NCI-H510A (cell line): Measurements from ENCODE around the gene CCL19.

Experiments used
- DNase-seq: peaks from one replicate; lab custom pipeline; 2025; lab: John Stamatoyannopoulos, UW

CCL19 gene

DNA sequence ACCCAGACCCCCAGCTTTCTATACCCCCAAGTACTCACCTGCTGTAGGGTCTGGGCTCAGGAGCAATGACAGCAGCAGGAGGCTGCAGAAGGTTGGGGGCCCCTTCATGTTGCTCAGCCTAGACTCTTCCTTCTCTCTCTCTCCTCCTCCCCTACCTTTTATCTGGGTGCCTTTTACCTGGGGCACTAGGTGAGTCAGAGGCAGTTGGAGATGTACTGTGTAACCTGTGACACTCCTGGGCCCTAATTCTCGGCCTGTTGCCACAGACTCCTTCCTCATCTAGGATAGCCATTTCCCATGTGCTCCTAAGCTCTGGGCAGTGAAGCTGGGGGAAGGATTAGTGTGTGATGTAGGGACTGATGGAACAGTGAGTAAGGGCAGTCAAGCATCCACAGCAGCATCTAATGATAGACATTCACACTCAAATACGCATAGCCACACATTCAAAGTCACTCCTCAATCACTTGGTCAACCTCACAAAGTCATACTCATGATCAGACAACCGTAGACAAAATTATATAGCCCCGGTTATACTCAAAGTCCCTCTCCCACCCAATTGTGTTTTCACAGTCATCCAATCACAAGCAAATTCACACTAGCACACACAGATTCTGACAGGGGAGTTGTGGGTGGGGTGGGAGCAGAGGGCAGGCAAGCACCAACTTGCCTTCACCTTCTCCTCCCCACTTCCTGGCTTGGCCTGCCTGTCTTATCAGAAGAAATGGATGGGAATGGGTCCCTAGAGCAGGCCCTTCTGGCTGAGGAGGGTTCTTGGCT is 28.4 kb downstream of the CCL19 start, which contains the start of gene CCL27:
TSS of gene CCL27 (minus strand) at position 132 of the 777 bp plus-strand sequence. CDS start at position 108, 24 bp downstream.
- DNase-seq = no peak

DNA sequence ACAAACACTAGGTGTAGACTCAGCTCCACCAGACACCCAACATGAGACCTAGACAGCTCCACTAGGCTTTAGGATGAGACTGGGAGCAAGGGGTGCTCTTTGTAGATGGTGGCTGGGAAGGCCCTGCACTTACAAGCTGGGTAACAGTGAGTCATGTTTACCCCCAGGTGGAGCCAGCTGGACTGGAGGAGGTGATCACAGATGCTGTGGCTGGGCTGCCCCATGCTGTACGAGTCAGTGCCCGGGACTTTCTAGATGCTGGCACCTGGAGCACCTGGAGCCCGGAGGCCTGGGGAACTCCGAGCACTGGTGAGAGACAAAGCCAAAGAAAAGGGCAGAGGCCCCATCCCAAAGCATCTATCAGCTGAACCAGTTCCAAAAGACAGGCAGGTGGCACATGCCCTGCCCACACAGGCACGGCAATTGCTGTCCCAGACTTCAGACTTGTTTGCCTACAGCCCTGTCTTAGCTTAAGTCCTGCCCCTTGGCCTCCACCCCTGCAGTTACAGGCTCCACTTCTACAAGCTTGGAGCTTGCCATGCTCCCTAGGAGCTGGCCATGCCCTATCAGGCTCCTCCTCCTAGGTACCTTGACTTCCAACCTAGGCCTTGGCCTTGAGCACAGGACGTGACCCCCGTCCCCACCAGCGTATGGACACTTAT is 31.4 kb downstream of the CCL19 start:
- DNase-seq = no peak

DNA sequence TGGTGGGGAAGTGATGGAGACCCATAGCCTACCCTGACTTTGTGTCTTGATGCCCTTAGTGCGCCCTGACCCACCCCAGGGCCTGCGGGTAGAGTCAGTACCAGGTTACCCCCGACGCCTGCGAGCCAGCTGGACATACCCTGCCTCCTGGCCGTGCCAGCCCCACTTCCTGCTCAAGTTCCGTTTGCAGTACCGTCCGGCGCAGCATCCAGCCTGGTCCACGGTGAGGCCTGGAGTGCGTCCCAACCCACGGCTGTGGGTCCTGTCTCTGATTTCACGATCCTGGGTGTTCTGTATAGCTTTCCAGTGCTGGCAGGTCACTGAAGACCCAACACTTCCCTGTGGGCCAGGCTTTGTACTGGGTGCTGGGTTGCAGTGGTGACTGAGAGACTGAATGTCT is 32.6 kb downstream of the CCL19 start:
- no peak for DNase-seq

DNA sequence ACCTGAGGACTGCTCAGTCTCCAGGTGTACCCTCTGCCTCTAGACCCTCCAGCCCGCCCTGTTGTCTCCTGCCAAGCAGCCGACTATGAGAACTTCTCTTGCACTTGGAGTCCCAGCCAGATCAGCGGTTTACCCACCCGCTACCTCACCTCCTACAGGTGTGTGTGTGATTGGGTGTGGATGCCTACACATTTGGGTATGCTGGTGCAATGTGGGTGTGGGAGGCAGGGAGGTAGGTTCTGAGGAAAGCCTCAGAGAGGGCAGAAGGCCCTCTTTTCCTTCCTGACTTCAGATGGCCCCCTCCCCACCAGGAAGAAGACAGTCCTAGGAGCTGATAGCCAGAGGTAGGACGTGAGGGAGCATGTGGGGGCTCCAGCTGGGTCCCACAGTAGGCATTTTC is 34.1 kb downstream of the CCL19 start:
- no peak for DNase-seq

DNA sequence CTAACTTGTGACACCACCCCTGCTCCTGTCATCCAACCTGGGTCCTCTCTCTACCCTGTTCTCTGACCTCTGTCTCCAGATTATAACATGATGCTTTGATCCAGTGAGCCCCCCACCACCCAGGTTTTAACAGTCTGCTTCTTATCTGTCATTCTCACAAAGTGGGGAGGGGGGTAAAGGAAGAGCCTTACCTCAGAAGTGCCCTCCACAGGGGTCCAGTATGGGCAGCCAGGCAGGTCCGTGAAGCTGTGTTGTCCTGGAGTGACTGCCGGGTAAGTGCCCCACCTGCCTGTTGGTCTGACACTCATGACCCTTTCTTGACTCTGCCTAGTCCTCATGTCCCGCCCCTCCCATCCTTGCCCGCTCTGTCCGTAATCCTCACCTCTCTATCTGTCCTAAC is 35.7 kb downstream of the CCL19 start:
- no peak for DNase-seq

DNA sequence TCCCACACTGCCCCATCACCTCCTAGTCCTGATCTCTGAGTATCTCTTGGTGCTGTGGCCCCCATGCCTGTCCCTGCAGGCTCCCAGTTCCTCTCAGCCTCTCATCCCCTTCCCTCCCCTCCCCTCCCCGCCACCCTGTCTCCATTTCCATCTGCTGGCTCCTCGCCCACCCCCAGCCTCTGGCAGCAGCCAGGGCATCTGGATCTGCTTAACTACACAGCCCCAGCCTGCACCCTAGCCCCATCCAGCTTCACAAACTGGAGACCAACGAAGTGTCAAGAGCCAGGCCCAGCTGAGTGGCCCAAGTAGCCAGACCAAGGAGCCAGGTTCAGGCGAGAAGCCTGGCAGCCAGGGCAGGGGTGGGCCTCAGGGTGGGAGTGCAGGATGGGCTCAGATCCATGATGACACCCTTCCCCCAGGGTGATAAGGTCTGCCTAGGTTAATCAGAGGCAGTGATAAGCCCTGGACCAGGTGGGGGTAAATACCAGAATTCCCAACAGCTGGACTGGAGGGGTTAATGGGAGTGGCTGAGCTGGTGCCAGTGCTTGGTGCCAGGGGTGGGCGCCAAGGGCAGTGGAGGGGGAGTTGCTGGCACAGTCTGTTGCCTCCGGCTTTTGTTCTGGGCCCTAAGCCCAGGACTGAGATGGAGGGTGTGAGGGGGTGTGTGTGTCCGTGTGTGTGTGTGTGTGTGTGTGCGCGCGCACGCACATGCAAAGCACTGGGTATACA is 36.6 kb downstream of the CCL19 start:
- DNase-seq = no peak

DNA sequence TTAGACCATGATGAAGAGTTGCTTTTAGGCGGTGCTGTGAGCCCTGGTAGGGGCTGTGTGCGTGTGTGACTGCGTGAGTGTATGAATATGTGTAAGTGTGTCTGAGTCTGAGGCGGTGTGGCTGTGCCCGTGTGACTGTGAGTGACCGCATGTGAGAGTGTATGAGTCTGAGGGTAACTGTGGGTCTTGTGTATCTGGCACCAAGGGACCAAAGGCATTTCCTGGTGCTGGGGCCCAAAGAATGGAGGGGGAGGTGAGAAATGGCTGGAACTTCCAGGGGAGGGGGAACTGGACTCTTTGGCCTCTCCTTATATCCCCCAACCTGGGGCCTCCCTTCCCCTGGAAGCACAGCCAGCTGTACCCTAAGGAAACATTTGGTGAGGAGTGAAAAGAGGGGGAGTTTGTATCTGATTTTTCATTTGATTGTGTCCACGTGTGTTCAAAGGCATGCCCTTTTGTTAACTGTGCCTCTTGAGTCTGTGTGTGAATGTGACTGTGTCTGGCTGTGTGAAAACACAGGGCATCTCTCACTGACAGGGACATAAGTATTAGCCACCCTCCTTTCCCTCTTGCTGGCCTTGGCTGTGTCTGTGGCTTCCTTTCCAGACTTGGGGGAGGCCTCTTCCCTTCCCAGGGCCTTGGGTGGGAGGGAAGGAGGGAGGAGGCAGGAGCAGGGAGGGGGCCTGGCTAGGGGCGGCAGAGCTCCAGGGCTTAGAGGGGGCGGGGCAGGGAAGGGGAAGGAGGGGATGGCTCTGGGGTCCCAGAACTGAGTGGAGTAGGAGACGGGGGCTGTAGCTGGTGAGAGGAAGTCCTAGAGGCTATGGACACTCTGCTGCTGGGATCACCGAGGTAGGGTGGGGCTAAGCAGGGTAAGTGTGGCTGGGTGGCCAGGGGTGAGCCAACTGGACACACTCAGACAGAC is 37.7 kb downstream of the CCL19 start:
- DNase-seq = no peak

DNA sequence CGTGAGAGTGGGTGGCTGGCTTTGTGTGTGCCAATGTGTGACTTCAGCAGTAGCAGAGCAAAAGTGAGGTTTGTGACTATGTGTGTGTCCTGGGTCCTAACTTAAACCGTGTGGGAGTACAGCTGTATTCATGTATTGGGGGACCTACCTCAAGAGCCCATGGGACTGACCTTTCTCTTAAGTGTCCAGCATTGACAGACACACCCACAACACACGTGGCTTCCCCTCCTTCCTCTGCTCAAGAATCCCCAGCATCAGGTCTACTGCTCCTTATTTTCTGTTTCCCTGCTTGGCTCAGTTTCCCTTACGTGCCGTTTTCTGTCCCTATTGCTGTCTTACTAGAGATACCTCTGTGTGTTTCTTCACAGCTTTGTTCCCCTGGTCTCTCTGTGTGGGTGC is 38.5 kb downstream of the CCL19 start:
- DNase-seq = no peak

DNA sequence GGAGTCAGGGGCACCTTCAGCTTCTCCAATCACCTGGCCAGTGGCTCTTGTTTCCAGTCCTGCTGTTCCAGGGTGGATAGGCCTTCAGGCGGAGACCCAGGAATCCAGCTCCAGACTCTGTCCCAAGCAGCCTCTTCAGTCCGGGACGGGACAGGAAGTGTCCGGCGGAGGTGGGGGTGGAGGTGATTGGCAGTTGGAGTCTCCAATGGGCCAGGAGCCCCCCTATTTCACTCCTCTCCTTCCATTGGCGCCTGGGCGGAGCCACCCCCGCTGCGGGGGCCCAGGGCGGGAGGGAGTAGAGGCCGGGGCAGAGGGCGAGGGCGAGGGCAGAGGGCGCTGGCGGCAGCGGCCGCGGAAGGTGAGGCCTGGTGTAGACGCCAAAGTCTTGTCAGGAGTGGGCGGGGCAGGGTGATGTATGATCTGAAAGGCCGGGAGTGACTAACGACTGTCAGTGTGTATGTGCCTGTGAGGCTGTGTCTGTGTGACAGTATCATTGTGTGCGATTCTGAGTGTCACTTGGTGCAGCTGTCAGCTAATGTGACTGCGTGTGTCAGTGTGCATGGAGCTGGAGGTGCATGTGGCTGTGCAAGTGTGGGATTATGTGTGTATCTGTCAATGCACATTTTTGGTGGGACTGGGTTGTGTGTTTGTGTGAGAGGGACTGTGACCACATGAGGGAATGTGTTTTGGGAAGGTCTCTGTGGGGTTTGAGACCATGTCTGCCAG is 39.0 kb downstream of the CCL19 start, which contains the start of gene IL11RA:
TSS of gene IL11RA (plus strand) at position 310 of the 726 bp plus-strand sequence. CDS start 3,033 bp downstream, outside the sequence.
- peak; percentile 58 for DNase-seq

DNA sequence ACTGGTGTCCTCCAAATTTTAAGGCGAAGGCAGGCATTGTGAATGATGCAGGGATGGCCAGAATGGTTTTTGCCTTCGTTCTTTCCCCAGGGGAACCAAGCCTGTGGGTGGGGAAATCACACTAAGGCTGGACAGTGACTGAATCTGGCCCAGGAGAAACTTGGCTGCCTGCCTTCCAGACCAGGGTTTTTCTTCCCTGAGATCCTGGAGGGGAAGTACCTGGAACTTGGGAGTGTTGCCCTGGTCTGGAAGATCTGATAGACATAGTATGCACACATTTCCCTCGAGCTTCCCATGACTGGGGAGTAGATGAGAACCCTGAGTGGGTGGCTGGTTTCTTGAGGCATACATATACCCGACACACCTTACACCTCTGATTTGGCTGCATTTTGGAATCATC is 39.8 kb downstream of the CCL19 start:
- DNase-seq = no peak

DNA sequence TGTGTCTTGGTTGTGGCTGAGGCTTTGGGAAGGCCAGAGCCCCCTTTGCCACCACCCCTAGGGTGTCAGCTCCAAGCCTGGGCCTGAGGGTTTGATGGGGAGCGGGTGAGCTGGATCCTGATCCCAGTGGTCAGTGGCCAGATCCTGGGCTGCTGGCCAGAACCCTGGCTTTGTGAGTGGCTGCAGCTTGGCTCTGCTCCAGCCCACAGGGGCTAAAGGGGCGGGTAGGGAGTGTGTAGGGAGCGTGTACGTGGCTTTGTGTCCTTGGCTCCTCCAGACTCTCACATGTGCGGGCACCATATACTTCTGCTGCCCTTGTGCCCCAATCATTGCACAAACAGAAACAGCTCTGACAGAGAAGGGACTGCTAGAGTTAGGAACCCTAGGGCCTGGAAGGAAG is 40.3 kb downstream of the CCL19 start:
- no peak for DNase-seq

DNA sequence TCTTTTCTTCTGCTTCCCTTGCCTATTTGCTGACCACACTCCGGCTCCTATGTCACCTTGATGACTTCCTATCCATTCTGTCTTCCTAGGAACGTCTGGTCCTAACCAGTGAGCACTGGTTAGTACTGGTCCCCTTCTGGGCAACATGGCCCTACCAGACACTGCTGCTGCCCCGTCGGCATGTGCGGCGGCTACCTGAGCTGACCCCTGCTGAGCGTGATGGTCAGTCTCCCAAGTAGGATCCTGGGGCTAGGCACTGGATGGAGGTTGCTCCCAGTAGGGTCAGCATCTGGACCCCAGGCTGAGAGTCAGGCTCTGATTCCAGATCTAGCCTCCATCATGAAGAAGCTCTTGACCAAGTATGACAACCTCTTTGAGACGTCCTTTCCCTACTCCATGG is 42.4 kb downstream of the CCL19 start:
- no peak for DNase-seq

DNA sequence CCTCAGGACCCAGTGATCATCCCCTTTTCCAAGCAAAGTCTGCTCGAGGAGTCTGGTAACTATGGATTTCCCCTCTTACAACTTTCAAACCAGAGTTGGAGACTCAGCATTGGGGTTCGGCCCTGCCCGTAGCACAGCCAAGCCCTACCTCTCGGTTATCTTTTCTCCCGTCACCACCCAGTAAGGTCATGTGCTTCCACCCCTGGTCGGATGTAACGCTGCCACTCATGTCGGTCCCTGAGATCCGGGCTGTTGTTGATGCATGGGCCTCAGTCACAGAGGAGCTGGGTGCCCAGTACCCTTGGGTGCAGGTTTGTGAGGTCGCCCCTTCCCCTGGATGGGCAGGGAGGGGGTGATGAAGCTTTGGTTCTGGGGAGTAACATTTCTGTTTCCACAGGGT is 43.4 kb downstream of the CCL19 start:
- DNase-seq = no peak

DNA sequence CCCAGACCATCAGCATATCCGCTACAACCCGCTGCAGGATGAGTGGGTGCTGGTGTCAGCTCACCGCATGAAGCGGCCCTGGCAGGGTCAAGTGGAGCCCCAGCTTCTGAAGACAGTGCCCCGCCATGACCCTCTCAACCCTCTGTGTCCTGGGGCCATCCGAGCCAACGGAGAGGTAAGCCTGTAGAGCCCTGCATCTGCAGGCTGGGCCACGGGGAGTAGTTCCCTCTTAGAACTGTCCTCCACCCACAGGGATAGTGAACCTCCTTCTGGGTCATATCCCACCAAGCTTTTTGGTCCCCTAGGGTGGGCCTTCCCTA is 44.0 kb downstream of the CCL19 start:
- DNase-seq = no peak

DNA sequence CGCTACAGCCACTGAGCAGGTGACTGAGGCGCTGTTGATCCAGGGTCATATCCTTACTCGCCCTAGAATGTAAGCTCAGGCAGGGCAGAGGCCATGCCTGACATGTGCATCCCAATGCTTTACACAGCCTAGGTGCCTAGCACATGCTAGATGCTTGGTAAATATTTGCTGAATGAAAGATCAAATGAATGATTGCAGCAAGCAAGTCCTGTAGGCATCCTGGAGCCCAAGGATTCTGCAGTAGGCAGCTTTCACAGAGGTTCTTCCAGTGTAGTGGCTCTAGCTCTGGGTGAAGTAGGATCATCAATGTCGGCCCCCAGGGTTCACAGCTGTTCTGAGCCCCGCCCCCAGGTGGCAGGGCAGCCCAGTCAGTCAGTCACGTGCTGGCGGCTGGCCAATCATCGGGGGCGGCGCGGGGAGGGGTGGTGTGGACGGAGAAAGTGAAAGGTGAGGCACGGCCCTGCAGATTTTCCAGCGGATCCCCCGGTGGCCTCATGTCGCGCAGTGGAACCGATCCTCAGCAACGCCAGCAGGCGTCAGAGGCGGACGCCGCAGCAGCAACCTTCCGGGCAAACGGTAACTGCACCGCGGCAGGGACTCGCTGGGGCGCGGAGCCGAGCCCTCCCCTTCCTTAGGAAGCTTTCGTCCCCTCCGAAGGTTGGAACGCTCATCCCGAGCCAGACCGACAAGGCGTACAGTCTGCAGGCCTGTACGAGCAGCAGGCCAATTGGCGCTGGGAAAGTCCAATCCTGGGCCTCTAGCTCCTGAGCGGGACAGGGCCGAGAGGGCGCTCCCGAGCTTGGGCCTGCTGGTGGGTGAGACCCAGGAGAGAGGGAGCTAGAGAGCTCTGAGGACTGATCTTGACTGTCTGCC is 44.6 kb downstream of the CCL19 start, which contains the start of gene GALT:
TSS of gene GALT (plus strand) at position 465 of the 873 bp plus-strand sequence. CDS start at position 495, 30 bp downstream.
- peak; percentile 78 for DNase-seq

DNA sequence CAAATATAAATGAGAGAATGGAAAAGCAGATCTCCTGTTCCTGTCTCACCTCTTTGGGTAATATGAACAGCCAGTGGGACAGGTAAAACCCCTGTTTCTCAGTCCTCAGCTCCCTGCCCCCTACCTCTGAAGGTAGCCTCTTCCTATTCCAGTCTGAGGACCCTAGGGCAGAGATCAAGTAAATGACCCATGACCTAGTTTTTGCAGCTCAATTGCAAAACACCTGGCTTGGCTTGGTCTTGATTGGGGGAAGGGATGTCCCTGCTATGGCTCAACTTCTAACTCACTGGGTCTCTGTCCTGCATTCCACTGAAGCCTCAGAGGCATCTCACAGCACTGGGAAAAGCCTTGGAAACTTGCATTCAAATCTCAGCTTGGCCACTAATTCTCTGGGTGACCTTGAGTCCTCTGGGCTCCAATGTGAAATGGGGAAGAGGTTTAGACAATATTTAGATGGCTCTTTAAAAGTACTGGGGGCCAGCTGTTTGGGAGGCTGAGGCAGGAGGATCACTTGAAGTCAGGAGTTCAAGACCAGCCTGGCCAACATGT is 46.2 kb downstream of the CCL19 start:
- no peak for DNase-seq

DNA sequence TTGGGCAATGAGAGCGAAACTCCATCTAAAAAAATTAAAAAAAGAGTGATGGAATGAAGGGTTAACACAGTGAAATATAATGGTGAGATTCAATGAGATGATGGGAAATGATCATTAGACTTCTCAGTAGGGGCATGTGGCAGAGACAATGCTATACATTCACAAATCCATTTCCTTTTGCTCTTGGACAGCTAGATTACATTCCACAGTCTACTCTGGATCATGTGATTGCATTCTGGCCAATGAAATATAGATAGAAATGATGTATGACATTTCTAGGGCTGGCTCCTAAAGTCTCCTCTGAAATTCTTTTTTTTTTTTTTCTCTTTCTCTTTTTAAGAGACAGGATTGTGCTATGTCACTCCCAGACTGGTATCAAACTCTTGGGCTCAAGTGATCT is 48.4 kb downstream of the CCL19 start:
- no peak for DNase-seq
